A172 (cell line): ENCODE measurements around the gene KIAA1671. TPM values are rescaled to one million over a fixed set of nuclear protein-coding genes. Genes with fewer than 3 reads are reported as not detected.

Source experiments
- DNase-seq: peaks from one replicate; pipeline ENCODE4 v3.0.0-alpha.2; 2015; ENCODE audit warnings: low spot score
- total RNA-seq: library from RNA; depleted of rRNA; stranded (reverse); fragments of >200 nt; shearing (Covaris generic); gene quantifications from 2 replicates; pipeline ENCODE4 v1.2.3, GENCODE V29; 2014

The KIAA1671 gene
- total RNA-seq, 1 experiment from 2014 or later = 6.1 TPM

DNA sequence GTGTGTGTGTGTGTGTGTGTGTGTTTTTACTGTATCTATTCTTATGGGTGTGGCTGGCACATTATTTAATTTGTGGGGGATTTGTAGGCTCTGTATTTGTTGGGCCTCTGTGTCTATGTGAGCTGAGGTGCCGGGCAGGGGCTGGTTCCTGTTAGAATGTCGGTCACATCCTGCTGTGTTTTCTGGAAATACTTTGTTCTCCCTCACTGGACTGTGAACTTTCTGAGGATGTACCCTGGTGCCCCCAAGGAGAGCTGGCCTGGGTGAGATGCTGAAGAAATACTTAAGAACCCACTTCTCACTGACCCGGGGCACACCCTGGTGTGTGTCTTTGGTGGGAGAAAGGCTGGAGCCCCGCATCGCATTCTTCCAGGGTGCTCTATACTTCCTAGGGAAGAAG is 28.6 kb downstream of the KIAA1671 start:
- DNase-seq = no peak

DNA sequence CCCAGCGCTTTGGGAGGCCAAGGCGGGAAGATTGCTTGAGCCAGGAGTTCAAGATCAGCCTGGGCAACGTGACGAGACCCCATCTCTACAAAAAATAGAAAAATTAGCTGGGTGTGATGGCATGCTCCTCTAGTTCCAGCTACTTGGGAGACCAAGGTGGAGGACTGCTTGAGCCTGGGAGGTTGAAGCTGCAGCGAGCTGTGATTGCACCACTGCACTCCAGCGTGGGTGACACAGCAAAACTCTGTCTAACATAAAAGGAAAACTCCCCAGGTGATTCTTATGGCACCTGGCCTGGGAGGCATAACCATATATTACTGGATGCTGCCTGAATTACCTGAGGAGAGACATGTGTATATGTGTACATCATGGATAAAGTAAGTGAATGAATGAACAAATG is 29.1 kb downstream of the KIAA1671 start:
- DNase-seq = no peak

GRCh38 chr22:24982301-24983056 is 30.0 kb downstream of the KIAA1671 start:
- DNase-seq = no peak

DNA sequence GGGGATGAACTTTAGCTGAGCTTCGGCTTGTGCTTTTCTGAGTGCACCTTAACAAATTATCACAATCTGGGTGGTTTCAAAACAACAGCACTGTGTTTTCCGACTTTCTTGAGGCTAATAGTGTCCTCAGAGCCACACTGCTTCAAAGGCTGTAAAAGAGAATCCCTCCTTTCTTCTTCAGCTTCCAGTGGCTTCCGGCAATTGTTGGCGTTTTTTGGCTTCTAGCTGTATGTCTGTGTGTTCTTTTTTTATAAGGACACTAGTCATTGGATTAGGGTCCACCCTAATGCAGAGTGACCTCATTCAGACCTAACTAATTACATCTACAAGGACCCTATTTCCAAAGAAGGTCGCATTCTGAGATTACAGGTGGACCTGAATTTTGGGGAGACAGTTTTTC is 30.6 kb downstream of the KIAA1671 start:
- no peak for DNase-seq

- DNase-seq = no peak
Measured at GRCh38 chr22:24984122-24984521, 31.6 kb downstream of the KIAA1671 start.

DNA sequence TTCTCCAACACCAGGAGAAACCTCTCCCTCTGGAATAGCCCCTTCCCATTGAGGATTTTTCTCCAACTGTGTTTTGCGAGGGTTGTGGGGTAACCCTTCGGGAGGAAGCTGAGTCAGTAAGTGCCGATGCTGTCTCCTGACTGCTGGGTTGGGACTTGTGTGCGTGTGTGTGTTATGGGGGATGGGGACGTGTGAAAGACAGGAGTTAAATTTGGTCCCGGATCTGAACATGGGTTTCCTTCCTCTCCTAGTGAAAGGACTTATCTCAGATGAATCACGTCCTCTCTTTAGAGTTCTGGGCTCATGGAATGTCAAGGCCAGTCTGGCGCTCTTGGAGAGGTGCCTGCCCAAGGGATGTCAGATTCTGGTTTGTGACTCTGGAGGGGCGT is 33.3 kb downstream of the KIAA1671 start:
- peak; percentile 82 for DNase-seq

- no peak for DNase-seq
Measured at GRCh38 chr22:24986816-24987215, 34.3 kb downstream of the KIAA1671 start.

DNA sequence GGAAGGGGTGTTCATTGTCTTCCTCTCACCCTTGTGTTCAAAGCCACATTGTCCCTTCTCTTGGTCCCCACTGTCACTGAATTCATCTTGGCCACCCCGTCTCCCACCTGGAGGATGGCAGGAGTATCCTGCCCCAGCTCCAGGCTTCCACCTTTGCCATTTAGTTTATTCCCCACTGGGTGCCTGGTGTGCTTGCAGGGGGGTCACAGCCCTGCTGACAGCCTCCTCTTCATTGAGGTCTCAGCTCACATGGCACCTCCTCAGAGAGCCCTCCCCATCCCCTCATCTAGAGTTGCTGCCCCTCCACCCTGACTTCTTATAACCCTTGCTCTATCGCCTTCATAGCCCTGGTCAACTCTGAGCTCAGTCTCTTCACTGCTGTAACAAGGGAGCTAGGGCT is 36.6 kb downstream of the KIAA1671 start:
- no peak for DNase-seq

DNA sequence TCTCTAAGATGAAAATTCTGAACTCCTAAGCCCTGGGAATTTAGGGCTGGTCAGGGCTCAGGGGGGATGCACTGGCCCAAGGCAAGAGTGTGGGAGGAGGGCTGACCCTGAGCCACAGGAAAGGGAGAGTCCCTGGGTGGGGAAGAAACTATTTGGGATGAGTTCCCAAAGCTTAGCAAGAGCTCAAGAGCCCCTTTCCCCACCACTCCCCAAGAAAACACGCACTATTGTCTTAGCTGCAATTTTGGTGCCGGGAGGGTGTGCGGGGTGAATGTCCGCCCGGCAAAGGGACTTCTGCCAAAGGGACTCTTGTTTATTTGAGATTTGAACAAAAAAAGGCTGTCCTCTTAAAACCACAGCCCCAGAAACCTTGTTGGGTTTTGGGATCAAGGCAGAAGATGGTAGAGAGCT is 37.0 kb downstream of the KIAA1671 start:
- no peak for DNase-seq

GRCh38 chr22:24990344-24990905 is 37.9 kb downstream of the KIAA1671 start:
- DNase-seq = no peak

- no peak for DNase-seq
Measured at GRCh38 chr22:24992946-24993345, 40.4 kb downstream of the KIAA1671 start.

GRCh38 chr22:24994070-24994763 is 41.7 kb downstream of the KIAA1671 start:
- peak; percentile 69 for DNase-seq

GRCh38 chr22:24995649-24996180 is 43.2 kb downstream of the KIAA1671 start:
- DNase-seq = no peak

GRCh38 chr22:24996420-24996952 is 44.0 kb downstream of the KIAA1671 start:
- DNase-seq = peak; percentile 91

GRCh38 chr22:24997023-24997422 is 44.5 kb downstream of the KIAA1671 start:
- DNase-seq = no peak

- DNase-seq = no peak
Measured at GRCh38 chr22:25000686-25001085, 48.2 kb downstream of the KIAA1671 start.

GRCh38 chr22:25002241-25002985 is 49.9 kb downstream of the KIAA1671 start:
- DNase-seq = no peak

- no peak for DNase-seq
Measured at GRCh38 chr22:25006354-25006753, 53.8 kb downstream of the KIAA1671 start.

DNA sequence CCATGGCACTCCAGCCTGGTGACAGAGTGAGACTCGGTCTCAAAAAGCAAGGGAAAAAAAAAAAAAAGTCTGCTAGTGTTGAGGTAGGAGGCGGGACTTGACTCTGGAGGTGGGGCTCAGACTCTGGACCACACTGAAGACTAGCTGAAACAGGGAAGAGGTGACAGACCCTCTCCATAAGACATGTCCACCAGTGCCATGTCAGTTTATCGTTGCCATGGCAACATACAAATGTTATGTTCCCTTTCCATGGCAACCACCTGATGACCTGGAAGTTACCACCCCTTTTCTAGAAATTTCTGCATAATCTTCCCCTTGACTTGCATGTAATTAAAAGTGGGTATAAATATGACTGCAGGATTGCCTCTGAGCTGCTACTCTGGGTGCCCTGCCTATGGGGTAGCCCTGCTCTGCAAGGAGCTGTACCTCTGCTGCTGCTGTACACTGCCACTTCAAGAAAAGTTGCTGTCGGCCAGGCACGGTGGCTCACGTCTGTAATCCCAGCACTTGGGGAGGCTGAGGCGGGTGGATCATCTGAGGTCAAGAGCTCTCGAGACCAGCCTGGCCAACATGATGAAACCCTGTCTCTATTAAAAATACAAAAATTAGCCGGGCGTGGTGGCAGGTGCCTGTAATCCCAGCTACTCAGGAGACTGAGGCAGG is 55.1 kb downstream of the KIAA1671 start:
- no peak for DNase-seq

DNA sequence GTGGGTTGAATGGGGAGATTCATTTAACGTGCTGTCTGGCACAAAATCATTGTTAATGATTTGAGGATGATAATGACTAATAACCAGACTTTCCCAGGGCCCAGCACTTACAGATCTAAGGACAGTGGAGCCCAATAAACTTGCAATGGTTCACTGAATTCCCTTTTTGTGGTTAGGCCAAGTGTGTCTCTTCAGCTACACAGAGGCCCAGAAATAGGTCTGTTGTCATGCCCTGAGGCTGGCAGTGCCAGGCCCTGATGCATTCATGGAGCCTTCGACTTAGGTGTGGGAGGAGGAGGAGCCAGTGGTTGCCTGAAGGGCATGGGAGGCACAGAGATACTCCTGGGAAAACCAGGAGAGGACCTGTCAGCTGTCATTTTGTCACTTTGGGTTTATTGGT is 56.1 kb downstream of the KIAA1671 start:
- DNase-seq = no peak

DNA sequence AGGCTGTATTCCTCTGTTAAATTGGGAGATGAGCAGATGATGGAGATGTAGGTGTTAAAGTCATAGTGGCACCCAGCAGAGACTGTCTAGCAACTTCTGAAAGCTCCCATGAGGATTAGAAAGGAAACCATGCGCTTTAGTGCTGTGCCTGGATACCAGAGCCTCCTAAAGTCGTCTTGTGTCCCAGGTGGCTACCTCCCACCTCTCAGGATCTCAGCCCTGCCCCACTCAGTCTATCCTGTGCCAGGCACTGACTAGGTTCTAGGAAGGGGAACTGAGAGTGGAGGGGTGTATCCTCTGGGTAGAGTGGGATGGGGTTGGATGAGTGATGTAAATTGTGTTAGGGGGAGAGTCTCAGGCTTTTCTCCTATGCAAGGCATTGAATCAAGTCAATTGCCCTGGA is 60.2 kb downstream of the KIAA1671 start:
- DNase-seq = no peak
